Measurements from ENCODE around the gene CCS. TPM values are rescaled to one million over a fixed set of nuclear protein-coding genes. Genes with fewer than 3 reads are reported as not detected.

CCS gene
- total and polyA plus RNA-seq, 9 of the 15 experiments (the other 6 are each of a cell fraction or from before 2014, with no cell fraction given), result 1.1 to 46.6 (median 26.8) TPM

DNA sequence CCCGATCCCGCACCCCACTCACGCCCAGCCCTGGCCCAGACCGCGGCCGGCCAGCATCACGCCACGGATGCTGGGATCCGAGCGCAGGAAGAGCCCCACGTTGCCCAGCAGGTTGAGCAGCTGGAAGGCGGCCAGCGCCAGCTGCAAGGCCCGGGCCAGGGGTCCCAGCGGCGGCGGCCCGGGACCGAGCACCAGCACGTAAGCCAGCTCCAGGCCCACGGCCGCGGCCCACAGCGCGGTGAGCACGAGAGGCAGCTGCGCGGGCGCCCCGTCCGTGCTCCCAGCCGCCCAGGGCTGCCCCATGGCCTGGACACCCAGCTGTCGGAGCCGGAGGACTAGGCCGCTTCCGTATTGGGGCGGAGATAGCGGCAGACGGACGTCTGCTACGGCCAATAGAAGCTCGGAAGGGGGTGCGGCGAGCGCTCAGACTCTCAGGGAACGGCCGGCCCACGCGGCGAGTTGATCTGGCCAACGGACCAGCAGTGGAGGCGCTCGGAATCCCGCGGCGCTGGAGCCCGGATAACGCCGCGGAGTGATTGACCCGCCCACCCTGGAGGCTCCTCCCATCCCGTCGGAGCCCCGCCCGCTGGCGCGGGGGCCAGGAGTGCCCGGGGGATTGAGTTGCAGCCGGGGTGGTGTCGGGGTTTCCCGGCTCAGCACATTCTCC is 47.2 kb upstream of the CCS start, which contains the start of gene ZDHHC24 (continued):
- TF ChIP-seq DMBX1 (CRISPR knock-in tag; IDR thresholded peaks at IDR 0.05; ENCODE audit: borderline replicate concordance), result no peak
- TF ChIP-seq GABPA (tag; conservative IDR thresholded peaks at IDR 0.05; ENCODE audit: low read depth), result peak; percentile 79
- no peak for TF ChIP-seq NFXL1 (CRISPR knock-in tag; IDR thresholded peaks at IDR 0.05)
- TF ChIP-seq NR3C1 (CRISPR knock-in tag; IDR thresholded peaks at IDR 0.05), result peak; percentile 68; the same call in 1 of the 2 replicates
- TF ChIP-seq KLF16 (IDR thresholded peaks at IDR 0.05), result no peak
- TF ChIP-seq FOS (IDR thresholded peaks at IDR 0.05; ENCODE audit: extremely low read depth, insufficient read length), result peak; percentile 84
- no peak for TF ChIP-seq SMAD2 (IDR thresholded peaks at IDR 0.05; ENCODE audit: low read depth, low read length)
- TF ChIP-seq TBP (optimal IDR thresholded peaks at IDR 0.05; ENCODE audit: low read depth, low read length), result peak; percentile 46
- peak; percentile 83 for TF ChIP-seq POLR2A (conservative IDR thresholded peaks at IDR 0.05)
- TF ChIP-seq, protein P1, sequence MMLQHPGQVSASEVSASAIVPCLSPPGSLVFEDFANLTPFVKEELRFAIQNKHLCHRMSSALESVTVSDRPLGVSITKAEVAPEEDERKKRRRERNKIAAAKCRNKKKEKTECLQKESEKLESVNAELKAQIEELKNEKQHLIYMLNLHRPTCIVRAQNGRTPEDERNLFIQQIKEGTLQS (IDR thresholded peaks at IDR 0.05), result no peak
- TF ChIP-seq, protein P1 (CRISPR knock-in tag; conservative IDR thresholded peaks at IDR 0.05), result no peak
- TF ChIP-seq FIP1L1 (IDR thresholded peaks at IDR 0.05; ENCODE audit: low read depth, low read length, poor library complexity, severe bottlenecking), result peak; percentile 68
- no peak for TF ChIP-seq ZNF830 (CRISPR knock-in tag; IDR thresholded peaks at IDR 0.05)
- TF ChIP-seq HDAC8 (tag; IDR thresholded peaks at IDR 0.05), result no peak
- TF ChIP-seq ETV6 (IDR thresholded peaks at IDR 0.05; ENCODE audit: borderline replicate concordance in 1 of 2, low read depth in 2 of 2, low read length in 1 of 2), result no peak
- no peak for TF ChIP-seq ETV6 (CRISPR knock-in tag; IDR thresholded peaks at IDR 0.05; ENCODE audit: borderline replicate concordance)
- no peak for TF ChIP-seq ARNT (IDR thresholded peaks at IDR 0.05)
- TF ChIP-seq, protein P2, sequence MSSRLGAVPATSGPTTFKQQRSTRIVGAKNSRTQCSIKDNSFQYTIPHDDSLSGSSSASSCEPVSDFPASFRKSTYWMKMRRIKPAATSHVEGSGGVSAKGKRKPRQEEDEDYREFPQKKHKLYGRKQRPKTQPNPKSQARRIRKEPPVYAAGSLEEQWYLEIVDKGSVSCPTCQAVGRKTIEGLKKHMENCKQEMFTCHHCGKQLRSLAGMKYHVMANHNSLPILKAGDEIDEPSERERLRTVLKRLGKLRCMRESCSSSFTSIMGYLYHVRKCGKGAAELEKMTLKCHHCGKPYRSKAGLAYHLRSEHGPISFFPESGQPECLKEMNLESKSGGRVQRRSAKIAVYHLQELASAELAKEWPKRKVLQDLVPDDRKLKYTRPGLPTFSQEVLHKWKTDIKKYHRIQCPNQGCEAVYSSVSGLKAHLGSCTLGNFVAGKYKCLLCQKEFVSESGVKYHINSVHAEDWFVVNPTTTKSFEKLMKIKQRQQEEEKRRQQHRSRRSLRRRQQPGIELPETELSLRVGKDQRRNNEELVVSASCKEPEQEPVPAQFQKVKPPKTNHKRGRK (tag; IDR thresholded peaks at IDR 0.05), result no peak
- TF ChIP-seq, protein P3, sequence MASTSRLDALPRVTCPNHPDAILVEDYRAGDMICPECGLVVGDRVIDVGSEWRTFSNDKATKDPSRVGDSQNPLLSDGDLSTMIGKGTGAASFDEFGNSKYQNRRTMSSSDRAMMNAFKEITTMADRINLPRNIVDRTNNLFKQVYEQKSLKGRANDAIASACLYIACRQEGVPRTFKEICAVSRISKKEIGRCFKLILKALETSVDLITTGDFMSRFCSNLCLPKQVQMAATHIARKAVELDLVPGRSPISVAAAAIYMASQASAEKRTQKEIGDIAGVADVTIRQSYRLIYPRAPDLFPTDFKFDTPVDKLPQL (IDR thresholded peaks at IDR 0.05; ENCODE audit: extremely low read depth, insufficient read length), result no peak
- no peak for TF ChIP-seq KLF1 (tag; IDR thresholded peaks at IDR 0.05)
- peak; percentile 91 for TF ChIP-seq SP1 (CRISPR knock-in tag; IDR thresholded peaks at IDR 0.05)
- TF ChIP-seq ZNF584 (CRISPR knock-in tag; IDR thresholded peaks at IDR 0.05; ENCODE audit: low read depth), result no peak
- TF ChIP-seq CSDE1 (IDR thresholded peaks at IDR 0.05), result no peak
- no peak for TF ChIP-seq MCM7 (IDR thresholded peaks at IDR 0.05)
- no peak for TF ChIP-seq ILK (tag; IDR thresholded peaks at IDR 0.05; ENCODE audit: borderline replicate concordance, low read depth)
- TF ChIP-seq PML (IDR thresholded peaks at IDR 0.05; ENCODE audit: low read length), result no peak
- peak; percentile 97 for TF ChIP-seq ELF2 (CRISPR knock-in tag; IDR thresholded peaks at IDR 0.05)
- TF ChIP-seq RBFOX2 (IDR thresholded peaks at IDR 0.05; ENCODE audit: low read depth, low read length), result peak; percentile 93
- TF ChIP-seq TRIM28 (IDR thresholded peaks at IDR 0.05), result no peak
- TF ChIP-seq ZNF239 (CRISPR knock-in tag; IDR thresholded peaks at IDR 0.05), result no peak
